ENCODE measurements around the gene TC2N. TPM values are rescaled to one million over a fixed set of nuclear protein-coding genes. Genes with fewer than 3 reads are reported as not detected.

TC2N gene
- total RNA-seq, 2 experiments from 2014 or later = 180 to 195 TPM

DNA sequence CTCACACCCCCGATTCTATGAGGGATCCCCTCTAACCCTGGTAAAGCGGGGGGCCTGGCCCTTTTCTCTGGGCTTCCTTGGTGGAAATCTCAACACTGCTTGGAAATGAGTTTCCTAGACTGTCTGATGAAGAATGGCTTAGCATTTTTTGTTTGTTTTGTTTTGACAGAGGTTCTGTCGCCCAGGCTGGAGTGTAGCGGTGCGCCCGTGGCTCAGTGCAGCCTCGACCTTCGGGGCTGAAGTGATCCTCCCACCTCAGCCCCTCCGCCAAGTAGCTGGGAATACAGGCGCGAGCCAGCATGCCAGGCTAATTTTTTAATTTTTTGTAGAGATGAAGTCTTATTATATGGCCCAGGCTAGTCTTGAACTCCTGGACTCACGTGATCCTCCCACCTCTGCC is 30.3 kb downstream of the TC2N start:
- peaks cover 7% of the 10 kb centered on the region for H3K27me3 Mint-ChIP-seq
- DNase-seq = no peak
- peaks cover 70% of the 10 kb centered on the region for H3K36me3 Mint-ChIP-seq (ENCODE audit: low read depth)
- no peak overlapping the region for H3K27ac Mint-ChIP-seq
- no peaks in the 10 kb centered on the region for H3K9me3 Mint-ChIP-seq
- CTCF ChIA-PET = interaction anchor here (1.0 kb wide), 1 partner anchor 9 kb away, joined by 3 read pairs; no protein-coding TSS in a partner anchor
- peaks cover 70% of the 10 kb centered on the region for H3K4me1 Mint-ChIP-seq
- POLR2A ChIA-PET = interaction anchor here (2.6 kb wide), 1 partner anchor 30 kb away, joined by 15 read pairs; the partner anchor contains the start of gene TC2N
- peak overlapping the region; percentile 84 for H3K4me3 Mint-ChIP-seq

DNA sequence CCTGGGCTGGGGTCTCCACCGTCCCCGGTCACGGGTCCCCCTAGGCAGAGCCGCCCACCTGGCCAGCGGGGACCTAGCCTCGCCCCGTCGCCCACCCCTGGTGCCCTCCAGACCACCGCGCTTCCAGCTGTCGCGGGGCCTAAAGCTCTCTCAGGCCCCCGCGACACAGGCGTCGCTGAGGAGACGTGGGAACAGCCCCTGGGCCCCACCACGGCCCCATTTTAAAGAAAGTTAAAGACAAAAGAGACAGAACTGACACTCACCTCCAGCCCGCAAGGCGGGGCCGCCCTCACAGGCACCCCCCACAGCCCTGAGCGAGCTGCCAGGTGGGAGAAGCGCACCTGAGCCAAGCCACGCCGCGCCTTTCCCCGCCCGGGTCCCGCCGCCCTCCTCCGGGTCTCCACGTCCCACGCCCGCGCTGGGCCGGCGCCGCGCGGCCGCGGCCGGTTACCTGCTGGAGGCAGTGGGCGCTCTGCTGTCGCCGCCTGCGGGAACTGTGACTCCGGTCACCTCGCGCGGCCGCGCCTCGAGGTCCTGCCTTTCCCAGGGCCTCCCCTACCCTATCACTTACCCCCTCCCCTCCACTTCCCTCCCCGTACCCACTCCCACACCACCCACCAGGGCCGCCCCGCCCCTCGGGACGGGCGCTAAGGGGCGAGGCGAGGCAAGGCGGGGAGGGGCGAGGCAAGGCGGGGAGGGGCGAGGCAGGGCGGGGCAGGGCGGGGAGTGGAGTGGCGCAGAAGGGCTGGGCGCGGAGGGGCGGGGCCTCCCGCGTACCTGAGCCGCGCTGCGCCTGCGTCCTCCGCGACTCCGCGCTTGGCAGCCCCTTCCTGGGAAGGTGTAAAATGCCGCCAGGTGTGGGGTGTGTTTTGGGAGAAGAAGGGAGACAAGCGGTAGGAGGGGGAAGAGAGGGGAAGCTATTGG is 31.2 kb downstream of the TC2N start:
- Mint-ChIP-seq H3K4me3 (peak overlapping the region; percentile 84), H3K27ac (peak overlapping the region; percentile 26), H3K4me1 (peaks cover 65% of the 10 kb centered on the region), H3K36me3 (ENCODE audit: low read depth) (peaks cover 65% of the 10 kb centered on the region), H3K27me3 (peaks cover 7% of the 10 kb centered on the region), H3K9me3 (no peaks in the 10 kb centered on the region)
- ChIA-PET CTCF (interaction anchor here (1.0 to 1.4 kb wide), 3 partner anchors 10 to 75 kb away, joined by 3 to 6 read pairs (median 3); no protein-coding TSS in a partner anchor), POLR2A (interaction anchor here (0.8 to 2.6 kb wide), 8 partner anchors 10 to 63 kb away, joined by 3 to 15 read pairs (median 4); partner anchors contain the start of gene TC2N)
- peak; percentile 83 for DNase-seq

DNA sequence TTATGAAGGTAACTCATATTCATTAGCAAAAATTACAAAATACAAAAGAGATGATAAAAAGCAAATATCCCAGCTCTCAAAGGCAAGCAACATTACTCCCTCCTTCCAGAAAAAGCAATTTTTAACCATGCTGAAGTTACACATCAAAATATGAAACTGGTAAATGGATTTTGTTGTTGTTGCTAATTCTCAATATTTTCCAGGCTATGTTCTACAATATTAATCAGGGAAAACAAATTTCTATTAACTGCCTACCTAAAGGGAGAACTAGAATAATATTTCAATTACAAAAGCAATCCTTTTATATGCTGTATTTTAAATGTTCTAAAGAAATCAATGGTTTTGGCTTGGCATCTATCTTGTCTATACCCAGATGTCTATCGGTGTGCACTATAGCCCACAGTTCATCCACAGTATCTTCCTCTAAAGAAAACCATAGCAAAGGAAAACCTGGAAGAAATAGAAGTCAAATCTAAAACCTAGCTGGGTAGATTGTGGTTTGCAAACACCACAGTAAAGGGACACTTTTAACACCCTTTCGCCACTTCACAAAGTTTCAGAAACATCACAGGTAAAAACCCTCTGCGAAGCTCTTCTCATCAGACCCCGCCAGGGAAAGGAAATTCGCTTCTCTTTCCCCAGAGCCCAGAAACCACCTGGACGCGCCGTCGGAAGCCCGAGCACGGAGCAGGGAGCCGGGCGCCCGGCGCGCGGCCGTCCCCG is 32.0 kb downstream of the TC2N start:
- Mint-ChIP-seq H3K4me1 (peaks cover 64% of the 10 kb centered on the region), H3K36me3 (ENCODE audit: low read depth) (peaks cover 61% of the 10 kb centered on the region), H3K27me3 (peaks cover 7% of the 10 kb centered on the region), H3K27ac (no peak overlapping the region), H3K4me3 (peak overlapping the region; percentile 59), H3K9me3 (no peaks in the 10 kb centered on the region)
- no peak for DNase-seq
- ChIA-PET POLR2A (interaction anchor here (0.7 to 2.6 kb wide), 10 partner anchors 10 to 64 kb away, joined by 3 to 15 read pairs (median 3); partner anchors contain the start of gene TC2N), CTCF (interaction anchor here (0.6 to 1.4 kb wide), 3 partner anchors 23 to 76 kb away, joined by 3 to 6 read pairs (median 3); no protein-coding TSS in a partner anchor)

DNA sequence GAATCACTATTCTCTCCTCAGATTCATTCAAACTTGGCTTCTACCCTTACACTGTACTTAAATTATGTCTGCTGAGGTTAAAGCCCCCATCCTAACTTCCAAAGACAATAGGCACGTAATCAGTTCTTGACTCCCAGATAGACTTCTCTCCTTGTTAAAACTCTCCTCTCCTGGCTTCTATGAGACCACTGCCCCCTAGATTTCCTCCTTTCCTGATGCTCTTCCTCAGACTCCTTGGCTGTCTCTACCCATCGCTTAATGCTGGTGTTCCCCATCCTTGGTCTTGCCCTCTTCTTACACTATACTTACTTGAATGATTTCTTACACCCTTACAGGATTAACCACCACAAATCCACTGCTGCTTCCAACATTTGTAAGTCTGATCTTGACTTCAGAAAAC is 32.8 kb downstream of the TC2N start:
- H3K4me1 Mint-ChIP-seq = peaks cover 65% of the 10 kb centered on the region
- H3K36me3 Mint-ChIP-seq (ENCODE audit: low read depth) = peaks cover 61% of the 10 kb centered on the region
- H3K27ac Mint-ChIP-seq = no peak overlapping the region
- ChIA-PET CTCF (interaction anchor here (1.2 kb wide), 1 partner anchor 24 kb away, joined by 3 read pairs; no protein-coding TSS in a partner anchor), POLR2A (interaction anchor here (0.7 to 2.6 kb wide), 4 partner anchors 9 to 33 kb away, joined by 3 to 15 read pairs (median 3); partner anchors contain the start of gene TC2N)
- H3K9me3 Mint-ChIP-seq = no peaks in the 10 kb centered on the region
- H3K4me3 Mint-ChIP-seq = no peak overlapping the region
- H3K27me3 Mint-ChIP-seq = peaks cover 7% of the 10 kb centered on the region
- DNase-seq = no peak

DNA sequence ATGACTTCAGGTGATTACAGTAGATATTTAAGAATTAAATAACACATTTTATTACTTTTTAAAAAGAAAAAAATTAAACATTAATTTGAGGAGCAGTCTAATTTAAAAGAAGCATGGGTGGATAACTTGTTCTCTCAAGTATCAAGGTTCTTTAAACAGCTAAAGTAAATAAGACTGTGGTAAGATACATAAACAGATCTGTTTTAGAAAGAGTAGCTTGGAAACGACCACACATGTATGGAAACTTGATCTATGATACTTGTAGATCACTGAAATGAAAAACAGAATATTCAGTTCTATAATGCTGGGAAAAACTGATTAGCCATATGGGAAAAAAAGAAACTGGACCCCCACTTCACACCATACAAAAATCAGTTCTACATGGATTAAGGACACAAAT is 36.0 kb downstream of the TC2N start:
- no peak overlapping the region for H3K4me3 Mint-ChIP-seq
- peaks cover 55% of the 10 kb centered on the region for H3K36me3 Mint-ChIP-seq (ENCODE audit: low read depth)
- ChIA-PET CTCF (no interaction called here), POLR2A (no interaction called here)
- peaks cover 3% of the 10 kb centered on the region for H3K9me3 Mint-ChIP-seq
- peaks cover 43% of the 10 kb centered on the region for H3K4me1 Mint-ChIP-seq
- H3K27ac Mint-ChIP-seq = no peak overlapping the region
- no peak for DNase-seq
- H3K27me3 Mint-ChIP-seq = peaks cover 7% of the 10 kb centered on the region

DNA sequence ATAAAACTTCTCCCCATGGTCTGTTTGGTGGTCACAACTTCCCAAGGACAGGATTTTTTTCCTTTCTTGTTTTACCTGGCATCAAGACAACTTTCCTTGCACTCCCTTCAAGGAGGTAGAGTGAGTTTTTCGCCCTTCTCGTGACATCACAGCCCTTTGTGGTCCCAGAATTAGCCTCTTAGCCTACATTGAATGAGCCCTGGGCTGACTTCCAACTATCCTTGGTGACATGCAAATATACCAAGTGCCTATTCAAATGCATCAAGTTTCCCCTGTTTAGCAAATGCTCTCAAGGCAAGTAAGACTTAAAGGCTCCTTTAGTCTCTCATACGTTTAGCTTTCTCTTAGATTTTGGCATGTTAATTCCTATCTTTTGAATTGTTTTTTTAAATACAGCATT is 36.6 kb downstream of the TC2N start:
- peaks cover 3% of the 10 kb centered on the region for H3K9me3 Mint-ChIP-seq
- peaks cover 55% of the 10 kb centered on the region for H3K36me3 Mint-ChIP-seq (ENCODE audit: low read depth)
- ChIA-PET CTCF (no interaction called here), POLR2A (no interaction called here)
- H3K27me3 Mint-ChIP-seq = peaks cover 7% of the 10 kb centered on the region
- no peak overlapping the region for H3K27ac Mint-ChIP-seq
- DNase-seq = no peak
- H3K4me1 Mint-ChIP-seq = peaks cover 41% of the 10 kb centered on the region
- no peak overlapping the region for H3K4me3 Mint-ChIP-seq

DNA sequence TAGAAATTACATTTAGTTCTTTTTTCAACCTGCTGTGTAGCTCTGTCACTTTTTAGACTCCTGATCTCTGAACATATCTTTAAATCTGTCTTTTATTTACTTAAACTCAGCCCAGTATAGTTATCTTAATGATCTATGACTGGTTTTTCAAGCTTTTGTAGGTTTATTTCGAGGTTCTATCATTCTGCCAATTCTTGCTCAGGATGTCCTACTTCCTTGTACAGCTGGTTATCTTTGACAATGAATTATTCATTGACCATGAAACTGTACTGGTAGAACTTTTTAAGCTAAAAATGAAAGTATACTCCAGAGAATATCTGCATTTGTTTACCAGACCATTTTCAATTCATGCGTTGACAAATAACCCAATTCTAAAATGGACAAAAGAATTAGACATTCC is 37.8 kb downstream of the TC2N start:
- ChIA-PET CTCF (interaction anchor here (2.5 kb wide), 1 partner anchor 82 kb away, joined by 9 read pairs; no protein-coding TSS in a partner anchor), POLR2A (no interaction called here)
- no peak overlapping the region for H3K4me3 Mint-ChIP-seq
- peaks cover 58% of the 10 kb centered on the region for H3K36me3 Mint-ChIP-seq (ENCODE audit: low read depth)
- peaks cover 31% of the 10 kb centered on the region for H3K4me1 Mint-ChIP-seq
- H3K27me3 Mint-ChIP-seq = peaks cover under 1% of the 10 kb centered on the region
- H3K27ac Mint-ChIP-seq = no peak overlapping the region
- peaks cover 3% of the 10 kb centered on the region for H3K9me3 Mint-ChIP-seq
- DNase-seq = no peak

DNA sequence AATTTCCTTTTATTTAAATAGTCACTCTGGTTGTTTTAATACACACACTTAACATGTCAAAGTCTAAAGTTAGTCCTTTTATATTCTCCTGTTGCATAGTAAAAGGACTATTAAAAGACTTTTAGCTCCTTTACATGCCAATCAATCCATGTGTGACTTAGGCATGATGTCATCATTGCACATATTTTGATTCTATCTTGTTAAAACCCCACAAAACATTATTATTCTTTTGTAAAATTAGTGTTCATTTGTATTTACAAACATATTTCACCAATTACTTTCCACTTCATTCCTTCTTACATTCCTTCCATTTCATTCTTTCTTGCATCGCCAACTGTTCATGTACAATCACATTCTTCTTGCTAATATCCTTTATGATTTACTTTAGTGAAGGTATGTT is 39.6 kb downstream of the TC2N start:
- Mint-ChIP-seq H3K36me3 (ENCODE audit: low read depth) (peaks cover 55% of the 10 kb centered on the region), H3K27me3 (no peaks in the 10 kb centered on the region), H3K9me3 (peaks cover 4% of the 10 kb centered on the region), H3K27ac (no peak overlapping the region), H3K4me1 (peaks cover 23% of the 10 kb centered on the region), H3K4me3 (no peak overlapping the region)
- DNase-seq = no peak
- CTCF ChIA-PET = interaction anchor here (2.5 kb wide), 1 partner anchor 83 kb away, joined by 9 read pairs; no protein-coding TSS in a partner anchor
- POLR2A ChIA-PET = no interaction called here

DNA sequence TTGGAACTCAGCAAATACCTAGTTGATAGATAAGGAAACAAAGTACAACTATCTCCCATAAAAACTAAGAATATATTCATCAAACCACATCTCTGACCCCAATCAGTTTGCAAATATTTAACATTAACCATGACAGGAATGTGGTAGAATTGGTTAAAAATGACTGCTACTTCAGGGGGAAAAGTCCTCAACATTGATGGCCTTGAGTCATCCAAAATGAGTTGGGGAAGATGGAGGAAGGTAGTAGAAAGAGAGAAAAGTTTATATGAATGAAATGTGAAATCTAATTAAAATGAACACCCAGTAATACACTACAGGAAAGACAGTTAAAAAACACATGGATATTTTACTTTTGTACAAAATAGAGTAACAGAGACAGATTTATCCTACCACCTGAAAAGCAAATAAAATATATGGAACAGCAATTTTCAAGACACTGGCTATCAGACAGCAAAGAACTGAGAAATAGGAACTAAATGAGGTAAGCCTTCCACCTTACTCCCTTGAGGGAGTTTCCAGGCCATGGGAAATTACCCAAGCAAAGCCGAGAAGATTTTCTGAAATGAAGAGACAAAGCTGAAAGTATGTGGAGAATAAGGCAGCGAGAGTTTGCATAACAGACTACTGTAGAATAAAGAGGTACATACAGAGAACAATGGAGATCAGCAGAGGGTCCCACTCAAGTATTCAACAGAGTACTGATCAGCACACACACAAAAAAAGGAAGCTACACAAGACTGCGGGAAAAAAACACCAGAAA is 49.6 kb downstream of the TC2N start:
- peaks cover 76% of the 10 kb centered on the region for H3K36me3 Mint-ChIP-seq (ENCODE audit: low read depth)
- H3K4me1 Mint-ChIP-seq = peaks cover 32% of the 10 kb centered on the region
- no peak overlapping the region for H3K4me3 Mint-ChIP-seq
- ChIA-PET CTCF (no interaction called here), POLR2A (no interaction called here)
- peaks cover 19% of the 10 kb centered on the region for H3K9me3 Mint-ChIP-seq
- H3K27me3 Mint-ChIP-seq = no peaks in the 10 kb centered on the region
- no peak for DNase-seq
- no peak overlapping the region for H3K27ac Mint-ChIP-seq

DNA sequence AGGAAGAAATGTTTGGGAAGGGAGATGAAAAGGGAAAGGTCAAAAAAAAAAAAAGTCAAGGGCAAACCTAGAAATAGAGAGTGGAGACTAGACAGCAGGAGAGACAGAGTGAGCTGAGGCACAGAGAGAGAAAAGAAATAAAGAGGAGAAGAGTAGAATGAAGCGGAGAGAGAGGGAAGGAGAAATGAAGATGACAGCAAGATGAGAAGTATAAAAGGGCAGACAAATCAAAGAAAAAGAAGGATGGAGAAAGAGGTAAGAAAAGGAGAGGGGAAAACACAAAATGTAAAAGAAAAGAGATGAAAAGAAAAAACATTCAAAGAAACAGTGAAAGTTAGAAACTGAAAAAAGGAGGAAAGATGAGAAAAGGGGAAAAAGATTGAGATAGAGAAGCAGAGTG is 53.0 kb downstream of the TC2N start:
- Mint-ChIP-seq H3K9me3 (peaks cover 28% of the 10 kb centered on the region), H3K4me3 (no peak overlapping the region), H3K4me1 (peaks cover 32% of the 10 kb centered on the region), H3K36me3 (ENCODE audit: low read depth) (peaks cover 80% of the 10 kb centered on the region), H3K27ac (no peak overlapping the region), H3K27me3 (no peaks in the 10 kb centered on the region)
- no peak for DNase-seq
- ChIA-PET CTCF (no interaction called here), POLR2A (interaction anchor here (1.5 kb wide), 1 partner anchor 58 kb away, joined by 4 read pairs; no protein-coding TSS in a partner anchor)

DNA sequence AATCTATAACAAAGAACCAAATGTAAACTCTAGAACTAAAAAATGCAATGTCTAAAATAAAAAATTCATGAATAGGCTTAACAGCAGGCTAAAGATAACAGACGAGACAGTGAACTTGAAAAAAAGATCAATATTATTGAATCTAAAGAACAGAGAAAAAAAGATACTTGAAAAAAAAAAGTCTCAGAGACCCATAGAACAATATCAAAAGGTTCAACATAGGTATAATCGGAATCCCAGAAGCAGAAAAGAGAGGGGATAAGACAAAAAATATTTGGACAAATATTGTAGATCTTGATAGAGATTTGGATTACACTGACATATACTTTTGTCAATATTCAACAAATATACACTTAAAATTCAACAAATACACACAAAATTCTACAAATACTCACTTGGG is 56.6 kb downstream of the TC2N start:
- Mint-ChIP-seq H3K27ac (no peak overlapping the region), H3K4me1 (peaks cover 12% of the 10 kb centered on the region), H3K27me3 (no peaks in the 10 kb centered on the region), H3K36me3 (ENCODE audit: low read depth) (peaks cover 85% of the 10 kb centered on the region), H3K9me3 (peaks cover 41% of the 10 kb centered on the region), H3K4me3 (no peak overlapping the region)
- DNase-seq = no peak
- POLR2A ChIA-PET = no interaction called here
- CTCF ChIA-PET = no interaction called here

DNA sequence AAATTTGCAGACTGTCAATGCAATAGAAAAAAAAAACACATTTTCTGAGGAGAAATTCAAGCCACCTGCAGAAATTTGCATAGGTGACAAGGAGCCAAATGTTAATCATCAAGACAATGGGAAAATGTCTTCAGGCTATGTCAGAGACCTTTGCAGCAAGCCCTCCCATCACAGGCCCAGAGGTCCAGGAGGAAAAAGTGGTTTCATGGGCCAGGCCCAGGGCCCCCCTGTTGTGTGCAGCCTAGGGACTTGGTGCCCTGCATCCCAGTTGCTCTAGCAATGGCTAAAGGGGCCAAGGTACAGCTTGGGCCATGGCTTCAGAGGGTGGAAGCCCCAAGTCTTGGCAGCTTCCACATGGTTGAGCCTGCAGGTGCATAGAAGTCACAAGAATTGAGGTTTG is 60.6 kb downstream of the TC2N start:
- Mint-ChIP-seq H3K36me3 (ENCODE audit: low read depth) (peaks cover 80% of the 10 kb centered on the region), H3K4me1 (no peaks in the 10 kb centered on the region), H3K27ac (no peak overlapping the region), H3K9me3 (peaks cover 43% of the 10 kb centered on the region), H3K27me3 (no peaks in the 10 kb centered on the region), H3K4me3 (no peak overlapping the region)
- DNase-seq = no peak
- CTCF ChIA-PET = no interaction called here
- POLR2A ChIA-PET = no interaction called here

All from activated CD4-positive, alpha-beta memory T cell treated with anti-CD3 and anti-CD28 coated beads, Interleukin-2, amount 10 ng/mL, durations not matched to agents 7 days and 5 days (primary cell).